Measurements from ENCODE around the gene RGS14.

DNA sequence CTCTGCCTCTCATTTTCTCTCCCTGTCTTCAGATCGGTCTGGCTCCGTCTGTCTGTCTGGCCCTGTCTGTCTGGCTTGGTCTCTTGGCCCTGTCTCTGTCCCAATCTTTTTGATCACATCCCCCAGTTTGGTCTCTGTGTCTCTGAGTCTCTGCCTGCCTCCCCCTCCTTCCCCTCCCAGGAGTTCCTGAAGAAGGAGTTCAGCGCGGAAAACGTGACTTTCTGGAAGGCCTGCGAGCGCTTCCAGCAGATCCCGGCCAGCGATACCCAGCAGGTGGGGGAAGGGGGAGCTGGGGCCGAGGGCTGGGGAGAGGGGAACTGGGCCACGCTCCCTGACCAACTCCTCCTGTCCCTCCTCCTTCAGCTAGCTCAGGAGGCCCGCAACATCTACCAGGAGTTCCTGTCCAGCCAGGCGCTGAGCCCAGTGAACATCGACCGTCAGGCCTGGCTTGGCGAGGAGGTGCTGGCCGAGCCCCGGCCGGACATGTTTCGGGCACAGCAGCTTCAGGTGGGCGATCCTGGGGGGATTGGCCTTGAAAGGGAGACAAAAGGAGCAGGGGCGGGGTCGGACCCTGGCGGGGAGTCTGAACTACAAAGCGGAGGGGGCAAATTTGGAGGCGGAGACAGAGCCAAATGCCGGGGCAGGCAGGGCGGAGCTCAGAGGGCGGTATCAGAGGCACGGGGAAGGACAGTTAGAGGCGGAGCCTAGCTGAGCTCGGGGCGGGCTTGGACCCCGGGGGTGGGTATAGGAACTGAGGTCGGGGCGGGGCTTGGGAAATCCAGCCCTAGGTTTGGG is 9.0 kb downstream of the RGS14 start:
- TF ChIP-seq, protein P1, sequence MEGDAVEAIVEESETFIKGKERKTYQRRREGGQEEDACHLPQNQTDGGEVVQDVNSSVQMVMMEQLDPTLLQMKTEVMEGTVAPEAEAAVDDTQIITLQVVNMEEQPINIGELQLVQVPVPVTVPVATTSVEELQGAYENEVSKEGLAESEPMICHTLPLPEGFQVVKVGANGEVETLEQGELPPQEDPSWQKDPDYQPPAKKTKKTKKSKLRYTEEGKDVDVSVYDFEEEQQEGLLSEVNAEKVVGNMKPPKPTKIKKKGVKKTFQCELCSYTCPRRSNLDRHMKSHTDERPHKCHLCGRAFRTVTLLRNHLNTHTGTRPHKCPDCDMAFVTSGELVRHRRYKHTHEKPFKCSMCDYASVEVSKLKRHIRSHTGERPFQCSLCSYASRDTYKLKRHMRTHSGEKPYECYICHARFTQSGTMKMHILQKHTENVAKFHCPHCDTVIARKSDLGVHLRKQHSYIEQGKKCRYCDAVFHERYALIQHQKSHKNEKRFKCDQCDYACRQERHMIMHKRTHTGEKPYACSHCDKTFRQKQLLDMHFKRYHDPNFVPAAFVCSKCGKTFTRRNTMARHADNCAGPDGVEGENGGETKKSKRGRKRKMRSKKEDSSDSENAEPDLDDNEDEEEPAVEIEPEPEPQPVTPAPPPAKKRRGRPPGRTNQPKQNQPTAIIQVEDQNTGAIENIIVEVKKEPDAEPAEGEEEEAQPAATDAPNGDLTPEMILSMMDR (IDR thresholded peaks at IDR 0.05): no peak
- no peak for TF ChIP-seq POLR2A (IDR thresholded peaks at IDR 0.05)
